ENCODE results near the gene FBXW12.
"Not testable (repeated sequence)": the region's sequence is repeated elsewhere in the genome, so short reads cannot be mapped to it uniquely, and the experiment has no call there.

FBXW12 gene

GRCh38 chr3:48387634-48388033 lies 15.6 kb downstream of the FBXW12 start:
- DNase-seq = no peak

- DNase-seq = no peak
These were observed 16.9 kb downstream of the FBXW12 start for GRCh38 chr3:48388966-48389365.

- no peak for DNase-seq
These were observed 22.4 kb downstream of the FBXW12 start for GRCh38 chr3:48394391-48394790.

GRCh38 chr3:48395714-48396113 lies 23.7 kb downstream of the FBXW12 start:
- DNase-seq = no peak

- no peak for DNase-seq
These were observed 26.0 kb downstream of the FBXW12 start for GRCh38 chr3:48397767-48398681.

GRCh38 chr3:48398701-48399386 lies 26.8 kb downstream of the FBXW12 start:
- no peak for DNase-seq

GRCh38 chr3:48399387-48400172 lies 27.6 kb downstream of the FBXW12 start:
- DNase-seq = no peak

GRCh38 chr3:48400824-48401433 lies 28.9 kb downstream of the FBXW12 start:
- DNase-seq = peak; percentile 47

GRCh38 chr3:48401434-48401901 lies 29.4 kb downstream of the FBXW12 start:
- not testable (repeated sequence) for DNase-seq

GRCh38 chr3:48402281-48402732 lies 30.3 kb downstream of the FBXW12 start:
- DNase-seq = peak; percentile 28

GRCh38 chr3:48402907-48403306 lies 30.9 kb downstream of the FBXW12 start:
- no peak for DNase-seq

GRCh38 chr3:48403533-48404439 lies 31.8 kb downstream of the FBXW12 start:
- DNase-seq = no peak

GRCh38 chr3:48404440-48405342 lies 32.7 kb downstream of the FBXW12 start:
- DNase-seq = no peak

GRCh38 chr3:48405343-48405881 lies 33.4 kb downstream of the FBXW12 start:
- no peak for DNase-seq

GRCh38 chr3:48405971-48406370 lies 34.0 kb downstream of the FBXW12 start:
- no peak for DNase-seq

GRCh38 chr3:48406443-48407431 lies 34.7 kb downstream of the FBXW12 start:
- DNase-seq = no peak

- DNase-seq = no peak
These were observed 35.6 kb downstream of the FBXW12 start for GRCh38 chr3:48407542-48408099.

- DNase-seq = no peak
These were observed 36.8 kb downstream of the FBXW12 start for GRCh38 chr3:48408823-48409281.
